D721Med (cell line): ENCODE data around the gene BBIP1.

Experiments used
- DNase-seq: peaks from one replicate; pipeline ENCODE4 v3.0.0; 2011; ENCODE audit warnings: low spot score; ENCODE audit not compliant: insufficient read length
- FAIRE-seq: peaks from 2 replicates; lab custom pipeline; 2011; peaks lifted over from hg19 to GRCh38; lab: Jason Lieb, UNC
- CTCF ChIP-seq: IDR thresholded peaks from 2 replicates; pipeline ENCODE4 v1.5.1; 2012; ENCODE audit warnings: mild to moderate bottlenecking, control low read depth; ENCODE audit not compliant: insufficient read depth; ENCODE audit errors: missing control alignments

BBIP1 gene

GRCh38 chr10:110857265-110858171 is 61.5 kb downstream of the BBIP1 start:
- FAIRE-seq: no peak
- no peak for TF ChIP-seq CTCF
- DNase-seq: no peak

GRCh38 chr10:110853921-110854605 is 64.9 kb downstream of the BBIP1 start:
- no peak for FAIRE-seq
- DNase-seq: no peak
- TF ChIP-seq CTCF: no peak

- TF ChIP-seq CTCF: no peak
- no peak for FAIRE-seq
- DNase-seq: no peak
Observed at GRCh38 chr10:110852947-110853346, 66.0 kb downstream of the BBIP1 start.

GRCh38 chr10:110852255-110852896 is 66.6 kb downstream of the BBIP1 start:
- TF ChIP-seq CTCF: no peak
- FAIRE-seq (no peak), DNase-seq (no peak)

GRCh38 chr10:110851020-110851612 is 67.9 kb downstream of the BBIP1 start:
- TF ChIP-seq CTCF: no peak
- FAIRE-seq (no peak), DNase-seq (no peak)

- TF ChIP-seq CTCF: no peak
- no peak for FAIRE-seq
- DNase-seq: no peak
Observed at GRCh38 chr10:110850099-110850498, 68.9 kb downstream of the BBIP1 start.
